Left lung (tissue), 10 donors: ENCODE data around the gene LYSMD1. TPM values are rescaled to one million over a fixed set of nuclear protein-coding genes. Genes with fewer than 3 reads are reported as not detected.
A peak's percentile ranks its signal among the peaks of the same experiment; 100 is the strongest.
"Not testable (repeated sequence)": the region's sequence is repeated elsewhere in the genome, so short reads cannot be mapped to it uniquely, and the experiment has no call there.

Experiments
- ATAC-seq: fragments of 200-7000 bp; cut with Tn5 transposase; one replicate; pipeline ENCODE4 v1.9.1; 2020; ENCODE audit warnings: moderate library complexity
- DNase-seq, 4 donors: peaks; one replicate each; pipeline ENCODE4 v3.0.0-alpha.2; 2013 to 2020
- H3K27ac ChIP-seq, 2 donors: fragments of 200-600 bp; sonication (generic) in 1 of 2; one replicate each; pipeline versions ENCODE4 v1.5.0 to v1.8.0; 2020 to 2021
- H3K27me3 ChIP-seq, 2 donors: fragments of 200-600 bp; sonication (generic) in 1 of 2; one replicate each; pipeline versions ENCODE4 v1.5.0 to v1.8.0; 2020 to 2021
- H3K36me3 ChIP-seq, 2 donors: fragments of 200-600 bp; sonication (generic) in 1 of 2; one replicate each; pipeline versions ENCODE4 v1.5.0 to v1.8.0; 2020 to 2021
- H3K4me1 ChIP-seq, 2 donors: fragments of 200-600 bp; one replicate each; pipeline ENCODE4 v1.8.0; 2021
- H3K4me3 ChIP-seq, 2 donors: fragments of 200-600 bp; sonication (generic) in 1 of 2; one replicate each; pipeline versions ENCODE4 v1.5.0 to v1.8.0; 2020 to 2021; ENCODE audit warnings: mild to moderate bottlenecking in 1 of 2
- H3K9me3 ChIP-seq, 2 donors: fragments of 200-600 bp; sonication (generic) in 1 of 2; one replicate each; pipeline versions ENCODE4 v1.5.0 to v1.8.0; 2020 to 2021
- intact Hi-C, 2 donors: fragments of 100-400 bp; cut with DNase I; formaldehyde crosslinking; loops; one replicate each; pipeline versions ENCODE4 v1.11.2 to v1.14.2; 2022
- polyA plus RNA-seq, 6 donors: library from polyadenylated mRNA; unstranded; fragments of 120-200 nt; gene quantifications; one replicate each; pipeline ENCODE4 v1.2.1, GENCODE V29; 2013; ENCODE audit not compliant: insufficient read length in 6 of 6
- total RNA-seq, 2 donors: library from RNA; stranded (reverse); fragmentation: NEBNext Ultra II Directional; extraction: Animal tissue kit (Norgen Biotek cat#: 25700); gene quantifications; one replicate each; pipeline ENCODE4 v1.2.1, GENCODE V29; 2021
- TF ChIP-seq, protein P1 (sequence below), 2 donors: fragments of 200-600 bp; sonication (generic) in 1 of 2; IDR thresholded peaks; one replicate each; pipeline versions ENCODE4 v1.5.0 to v1.8.0; 2021; ENCODE audit warnings: antibody characterized with exemption in 2 of 2
- donor health status: DM: no; HTN: yes; CAD: no.
- donor health status: DM: no; HTN: no; CAD: no.

Gene LYSMD1
- total and polyA plus RNA-seq, 8 donors = 5.8 to 20.4 (median 16.0) TPM

GRCh38 chr1:151193856-151194255, 28.2 kb upstream of the LYSMD1 start:
- H3K9me3 ChIP-seq = no peaks in the 10 kb centered on the region
- H3K36me3 ChIP-seq = no peaks in the 10 kb centered on the region
- TF ChIP-seq, protein P1, sequence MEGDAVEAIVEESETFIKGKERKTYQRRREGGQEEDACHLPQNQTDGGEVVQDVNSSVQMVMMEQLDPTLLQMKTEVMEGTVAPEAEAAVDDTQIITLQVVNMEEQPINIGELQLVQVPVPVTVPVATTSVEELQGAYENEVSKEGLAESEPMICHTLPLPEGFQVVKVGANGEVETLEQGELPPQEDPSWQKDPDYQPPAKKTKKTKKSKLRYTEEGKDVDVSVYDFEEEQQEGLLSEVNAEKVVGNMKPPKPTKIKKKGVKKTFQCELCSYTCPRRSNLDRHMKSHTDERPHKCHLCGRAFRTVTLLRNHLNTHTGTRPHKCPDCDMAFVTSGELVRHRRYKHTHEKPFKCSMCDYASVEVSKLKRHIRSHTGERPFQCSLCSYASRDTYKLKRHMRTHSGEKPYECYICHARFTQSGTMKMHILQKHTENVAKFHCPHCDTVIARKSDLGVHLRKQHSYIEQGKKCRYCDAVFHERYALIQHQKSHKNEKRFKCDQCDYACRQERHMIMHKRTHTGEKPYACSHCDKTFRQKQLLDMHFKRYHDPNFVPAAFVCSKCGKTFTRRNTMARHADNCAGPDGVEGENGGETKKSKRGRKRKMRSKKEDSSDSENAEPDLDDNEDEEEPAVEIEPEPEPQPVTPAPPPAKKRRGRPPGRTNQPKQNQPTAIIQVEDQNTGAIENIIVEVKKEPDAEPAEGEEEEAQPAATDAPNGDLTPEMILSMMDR (IDR thresholded peaks at IDR 0.05) = no peak
- peaks cover 6 to 23% of the 10 kb centered on the region in 2 donors for H3K4me1 ChIP-seq
- ATAC-seq = no peak
- no peak overlapping the region for H3K4me3 ChIP-seq
- no peaks in the 10 kb centered on the region for H3K27me3 ChIP-seq
- H3K27ac ChIP-seq = no peak overlapping the region
- intact Hi-C loops = loop anchor here in 1 of 2 donors (10.0 kb wide), 1 partner anchor 61 kb away; the partner anchor contains the start of gene PSMD4
- no peak for DNase-seq

GRCh38 chr1:151193304-151193703, 27.6 kb upstream of the LYSMD1 start:
- Histone ChIP-seq H3K9me3 (no peaks in the 10 kb centered on the region), H3K36me3 (no peaks in the 10 kb centered on the region), H3K4me1 (peaks cover 10 to 29% of the 10 kb centered on the region in 2 donors), H3K27me3 (no peaks in the 10 kb centered on the region), H3K27ac (no peak overlapping the region), H3K4me3 (no peak overlapping the region)
- intact Hi-C loops = loop anchor here in 1 of 2 donors (10.0 kb wide), 1 partner anchor 61 kb away; the partner anchor contains the start of gene PSMD4
- TF ChIP-seq, protein P1 (IDR thresholded peaks at IDR 0.05) = no peak
- no peak for DNase-seq
- no peak for ATAC-seq

DNA sequence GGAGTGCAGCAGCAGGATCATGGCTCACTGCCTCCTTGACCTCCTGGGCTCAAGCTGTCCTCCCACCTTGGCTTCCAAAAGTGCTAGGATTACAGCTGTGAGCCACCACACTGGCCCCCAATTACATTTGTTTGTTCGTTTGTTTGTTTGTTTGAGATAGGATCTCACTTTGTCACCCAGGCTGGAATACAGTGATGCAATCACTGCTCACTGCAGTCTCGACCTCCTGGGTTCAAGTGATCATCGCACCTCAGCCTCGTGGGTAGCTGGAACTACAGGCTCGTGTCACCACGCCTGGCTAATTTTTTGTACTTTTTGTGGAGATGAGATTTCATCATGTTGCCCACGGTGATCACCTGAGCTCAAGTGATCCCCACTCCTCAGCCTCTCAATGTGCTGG, 26.3 kb upstream of the LYSMD1 start:
- H3K27ac ChIP-seq = no peak overlapping the region
- no peaks in the 10 kb centered on the region for H3K36me3 ChIP-seq
- ATAC-seq (no peak), DNase-seq (no peak)
- H3K4me1 ChIP-seq = peaks cover 7 to 26% of the 10 kb centered on the region in 2 donors
- H3K27me3 ChIP-seq = no peaks in the 10 kb centered on the region
- no peak overlapping the region for H3K4me3 ChIP-seq
- H3K9me3 ChIP-seq = no peaks in the 10 kb centered on the region
- TF ChIP-seq, protein P1 (IDR thresholded peaks at IDR 0.05) = no peak
- intact Hi-C loops = loop anchor here in 1 of 2 donors (10.0 kb wide), 1 partner anchor 63 kb away; the partner anchor contains the start of gene PSMD4

DNA sequence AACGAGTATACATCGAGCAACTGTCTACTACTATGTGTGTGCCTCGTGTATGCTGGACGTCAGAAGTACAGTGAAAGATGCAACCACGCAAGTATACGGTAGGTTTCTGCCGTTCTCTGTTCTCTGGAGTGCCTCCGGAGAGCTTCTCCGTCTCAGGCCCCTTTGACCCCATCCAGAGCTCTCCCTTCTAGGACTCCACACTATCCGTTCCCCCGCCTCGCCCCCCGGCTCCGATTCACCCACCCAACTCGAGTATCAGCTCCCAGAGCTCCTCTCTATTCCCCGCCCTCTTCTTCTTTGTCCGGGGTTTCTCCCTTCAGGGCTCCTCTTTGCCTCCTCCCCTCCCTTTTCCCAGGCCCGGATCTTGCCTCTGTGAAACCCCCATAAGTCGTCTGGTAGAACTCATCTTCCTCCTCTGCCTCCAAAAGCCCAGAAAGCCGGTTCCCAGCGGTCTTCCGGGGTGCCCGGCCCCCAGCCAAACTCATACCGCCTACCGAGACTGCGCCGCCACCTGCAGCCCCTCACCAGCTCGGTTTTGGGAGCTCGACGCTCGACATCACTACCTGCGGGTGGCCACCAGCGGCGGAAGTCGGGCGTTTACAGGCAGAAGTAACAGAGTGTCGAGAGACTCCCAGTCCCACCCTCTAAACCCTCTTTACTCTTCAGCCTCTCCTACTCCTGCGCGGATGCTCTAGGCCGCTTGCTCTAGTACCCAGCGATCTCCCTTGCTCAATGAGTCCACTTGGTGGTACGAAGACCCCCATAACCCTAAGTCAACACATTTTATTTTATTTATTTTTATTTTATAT, 24.1 kb upstream of the LYSMD1 start, which contains the start of gene VPS72:
Gene VPS72, minus strand, starts transcription at position 561 of the 809 bp plus-strand sequence. Its CDS starts 76 bp downstream, at position 485.
- intact Hi-C loops = loop anchor here in 1 of 2 donors (10.0 kb wide), 1 partner anchor 65 kb away; the partner anchor contains the start of gene PSMD4
- Histone ChIP-seq H3K4me1 (peaks cover 7 to 24% of the 10 kb centered on the region in 2 donors), H3K4me3 (peak within 1 kb of the TSS; percentile 73 to 78), H3K9me3 (no peaks in the 10 kb centered on the region), H3K27ac (peak within 1 kb of the TSS; percentile 80 to 83), H3K36me3 (peaks cover 0 to 12% of the 10 kb centered on the region in 2 donors), H3K27me3 (no peaks in the 10 kb centered on the region)
- TF ChIP-seq, protein P1 (IDR thresholded peaks at IDR 0.05) = peak in 1 of 2 donors; percentile 27
- peak; percentile 76 to 93 (median 90) for DNase-seq
- ATAC-seq = peak; percentile 99

DNA sequence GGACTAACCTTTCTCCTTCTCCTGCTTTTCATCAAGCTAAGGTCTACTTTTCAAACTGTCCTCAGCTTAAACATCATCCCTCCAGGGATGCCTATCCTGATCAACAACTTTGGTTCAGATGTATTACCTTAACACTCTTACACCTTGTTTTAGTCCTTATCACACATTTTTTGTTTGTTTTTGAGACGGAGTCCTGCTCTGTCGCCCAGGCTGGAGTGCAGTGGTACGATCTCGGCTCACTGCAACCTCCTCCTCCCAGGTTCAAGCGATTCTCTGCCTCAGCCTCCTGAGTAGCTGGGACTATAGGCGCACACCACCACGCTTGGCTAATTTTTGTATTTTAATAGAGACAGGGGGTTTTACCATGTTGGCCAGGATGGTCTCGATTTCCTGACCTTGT, 23.0 kb upstream of the LYSMD1 start:
- H3K9me3 ChIP-seq, H3K27ac ChIP-seq, DNase-seq, H3K27me3 ChIP-seq, intact Hi-C loops, ATAC-seq: not testable (repeated sequence)
- peak overlapping the region; percentile 73 to 78 for H3K4me3 ChIP-seq
- peaks cover 7 to 24% of the 10 kb centered on the region in 2 donors for H3K4me1 ChIP-seq
- H3K36me3 ChIP-seq = peaks cover 2 to 23% of the 10 kb centered on the region in 2 donors
